ENCODE results near the gene NELFA. TPM values are rescaled to one million over a fixed set of nuclear protein-coding genes. Genes with fewer than 3 reads are reported as not detected.

Gene NELFA
- total RNA-seq, 1 experiment from 2014 or later = 55.0 TPM

- Histone ChIP-seq H4K91ac (ENCODE audit: insufficient read length, low read depth, low read length) (no peak overlapping the region), H2BK15ac (ENCODE audit: low read depth, low read length) (no peak overlapping the region), H3K27me3 (ENCODE audit: insufficient read depth, low read length) (no peaks in the 10 kb centered on the region), H3K9me3 (ENCODE audit: control insufficient read depth, low read depth, low read length) (no peaks in the 10 kb centered on the region), H2BK120ac (ENCODE audit: low read depth, low read length, poor library complexity, severe bottlenecking) (no peak overlapping the region), H2AK5ac (ENCODE audit: insufficient read length, low read length) (no peak overlapping the region), H3K79me1 (ENCODE audit: insufficient read depth, low read depth, low read length, poor library complexity, severe bottlenecking) (no peaks in the 10 kb centered on the region), H3K23me2 (ENCODE audit: insufficient read length, low read depth, low read length, poor library complexity, severe bottlenecking) (no peaks in the 10 kb centered on the region), H4K8ac (replicated peaks; ENCODE audit: insufficient read length, low read depth, low read length) (no peak overlapping the region), H3K4me2 (ENCODE audit: insufficient read depth, insufficient read length, low read length) (no peak overlapping the region), H3K56ac (ENCODE audit: insufficient read length, low read depth, low read length) (no peak overlapping the region), H3K27ac (ENCODE audit: insufficient read length, low read depth, low read length) (no peak overlapping the region), H3T11ph (ENCODE audit: low read length) (no peak overlapping the region), H4K20me1 (ENCODE audit: control insufficient read depth, insufficient read depth, insufficient read length) (no peaks in the 10 kb centered on the region), H2BK5ac (ENCODE audit: insufficient read length, low read length) (no peak overlapping the region), H2BK20ac (ENCODE audit: low read depth, low read length, poor library complexity, severe bottlenecking) (no peak overlapping the region), H3K18ac (ENCODE audit: insufficient read length, low read depth, low read length) (no peak overlapping the region), H3K23ac (ENCODE audit: insufficient read length, low read depth, low read length) (no peak overlapping the region), H3K4ac (ENCODE audit: low read depth, low read length) (no peak overlapping the region), H2BK12ac (ENCODE audit: insufficient read length, low read depth, low read length) (no peak overlapping the region), H3K14ac (ENCODE audit: insufficient read depth, low read length) (no peak overlapping the region), H2AFZ (ENCODE audit: low read length) (no peak overlapping the region), H3K79me2 (ENCODE audit: insufficient read depth, low read length) (no peaks in the 10 kb centered on the region), H4K5ac (ENCODE audit: insufficient read length, low read depth, low read length) (no peak overlapping the region), H3K9ac (ENCODE audit: extremely low read depth, insufficient read length, low read length) (no peak overlapping the region), H3K4me1 (ENCODE audit: insufficient read depth, low read length) (no peaks in the 10 kb centered on the region)
- H3K36me3 Mint-ChIP-seq (ENCODE audit: insufficient read depth in 1 of 3, low read depth in 3 of 3) = no peaks in the 10 kb centered on the region; a peak in 1 of 7 replicates
- no peaks in the 10 kb centered on the region for H3K9me3 Mint-ChIP-seq
- H3K27me3 Mint-ChIP-seq (ENCODE audit: low read depth) = peaks cover 53% of the 10 kb centered on the region
- no peak for TF ChIP-seq CTCF (conservative IDR thresholded peaks at IDR 0.05)
- H3K4me1 Mint-ChIP-seq = peaks cover 9 to 13% of the 10 kb centered on the region in 2 experiments
- H3K27ac Mint-ChIP-seq = no peak overlapping the region
- WGBS (ENCODE audit: extremely low coverage, insufficient read length, low lambda C conversion rate) = no CpG with 5 or more reads among the region's 8 CpGs
- no peak overlapping the region for H3K4me3 Mint-ChIP-seq
- no peak for DNase-seq
Measured at GRCh38 chr4:2048831-2049230, 40.1 kb upstream of the NELFA start.

All from H9 (cell line).